CD4-positive, alpha-beta memory T cell (primary cell): ENCODE measurements around the gene MED12. TPM values are rescaled to one million over a fixed set of nuclear protein-coding genes. Genes with fewer than 3 reads are reported as not detected.

Experiments used
- CTCF ChIA-PET: fragments of 350-600 bp; sonication (Branson Sonifier 250); formaldehyde crosslinking; loops from one replicate; lab custom pipeline; 2021; ENCODE audit warnings: inconsistent platforms; ENCODE audit not compliant: partially characterized antibody; lab: Charles Lee
- POLR2A ChIA-PET: fragments of 350-600 bp; sonication (Branson Sonifier 250); formaldehyde crosslinking; loops from one replicate; lab custom pipeline; 2021; ENCODE audit not compliant: partially characterized antibody; lab: Charles Lee
- DNase-seq, 5 donors: peaks; one replicate each; pipeline versions ENCODE4 v3.0.0 to v3.0.0-alpha.2; 2020 to 2022; ENCODE audit warnings: mixed read lengths in 1 of 5
- H3K27ac ChIP-seq: one replicate; pipeline ENCODE4 v1.7.0; 2013; ENCODE audit warnings: low read depth, low read length
- H3K27me3 ChIP-seq: 2 replicates; pipeline ENCODE4 v1.7.0; 2013; ENCODE audit warnings: mild to moderate bottlenecking, low read length, moderate library complexity; ENCODE audit not compliant: insufficient read depth
- H3K36me3 ChIP-seq: 2 replicates; pipeline ENCODE4 v1.7.0; 2013; ENCODE audit warnings: mild to moderate bottlenecking, low read length, moderate library complexity; ENCODE audit not compliant: insufficient read depth
- H3K4me1 ChIP-seq: 2 replicates; pipeline ENCODE4 v1.7.0; 2013; ENCODE audit warnings: mild to moderate bottlenecking, low read length, moderate library complexity; ENCODE audit not compliant: insufficient read depth
- H3K4me3 ChIP-seq, 2 donors: one replicate each; pipeline ENCODE4 v1.7.0; 2013; ENCODE audit warnings: low read length in 2 of 2, mild to moderate bottlenecking in 1 of 2
- H3K9me3 ChIP-seq, 2 donors: one replicate each; pipeline ENCODE4 v1.7.0; 2013; ENCODE audit warnings: low read length in 2 of 2, control low read depth in 1 of 2; ENCODE audit not compliant: control insufficient read depth in 1 of 2
- H3K27ac Mint-ChIP-seq, 7 donors: one replicate each; pipeline ENCODE4 v1.8.0; 2020 to 2021; ENCODE audit warnings: mixed read lengths in 7 of 7, mild to moderate bottlenecking in 6 of 7, inconsistent platforms in 3 of 7, moderate library complexity in 3 of 7
- H3K27me3 Mint-ChIP-seq, 2 donors: one replicate each; pipeline ENCODE4 v1.8.0; 2020 to 2021; ENCODE audit warnings: mixed read lengths in 2 of 2
- H3K36me3 Mint-ChIP-seq, 2 donors: one replicate each; pipeline ENCODE4 v1.8.0; 2020 to 2021; ENCODE audit warnings: mixed read lengths in 2 of 2, inconsistent platforms in 1 of 2, mild to moderate bottlenecking in 1 of 2
- H3K4me1 Mint-ChIP-seq, 4 donors: one replicate each; pipeline ENCODE4 v1.8.0; 2020 to 2021; ENCODE audit warnings: mixed read lengths in 4 of 4, mild to moderate bottlenecking in 1 of 4
- H3K4me3 Mint-ChIP-seq, 8 donors: one replicate each; pipeline ENCODE4 v1.8.0; 2020 to 2021; ENCODE audit warnings: mixed read lengths in 8 of 8, mild to moderate bottlenecking in 7 of 8, moderate library complexity in 6 of 8, inconsistent platforms in 3 of 8
- H3K9me3 Mint-ChIP-seq, 8 donors: one replicate each; pipeline ENCODE4 v1.8.0; 2020 to 2021; ENCODE audit warnings: mixed read lengths in 8 of 8, mild to moderate bottlenecking in 5 of 8, inconsistent platforms in 3 of 8, moderate library complexity in 1 of 8
- intact Hi-C: fragments of 100-400 bp; cut with micrococcal nuclease; formaldehyde crosslinking; loops from one replicate; pipeline ENCODE4 v1.15.1; 2023
- polyA plus RNA-seq, 2 donors: library from polyadenylated mRNA; unstranded; fragments of 300-500 nt; fragmentation: Illumina TruSeq; gene quantifications; one replicate each; pipeline ENCODE4 v1.2.3, GENCODE V29; 2021
- total RNA-seq, 2 experiments: library from RNA; stranded (reverse); gene quantifications; one replicate each; pipeline ENCODE4 v1.2.3, GENCODE V29; 2021

The MED12 gene
- total and polyA plus RNA-seq, 4 experiments from 2014 or later = 3.4 to 89.9 (median 51.6) TPM

DNA sequence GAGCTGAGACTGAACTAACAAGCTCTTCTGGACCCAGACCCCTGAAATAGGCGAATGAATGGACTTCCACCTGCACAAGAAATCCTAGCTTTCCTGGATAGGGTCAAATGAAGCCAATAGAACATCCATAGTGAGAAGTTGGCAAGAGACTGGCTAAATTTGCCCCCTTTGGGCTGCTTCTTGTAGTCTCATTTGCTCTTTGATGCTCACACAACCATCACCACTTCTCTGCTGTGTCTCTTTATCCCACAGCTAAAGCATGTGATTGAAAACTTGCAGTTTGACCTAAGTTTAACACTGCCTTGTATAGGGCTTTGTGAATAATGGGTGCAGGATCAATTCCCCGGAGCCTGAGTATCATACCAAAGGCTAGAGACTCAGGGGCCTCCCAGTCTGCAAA, 64.5 kb downstream of the MED12 start:
- H3K9me3 ChIP-seq = no peaks in the 10 kb centered on the region
- peak overlapping the region in 1 of 2 donors; percentile 67 for H3K4me3 ChIP-seq
- H3K27ac ChIP-seq = peak overlapping the region; percentile 85
- peaks cover 0 to 16% of the 10 kb centered on the region in 2 donors for H3K36me3 Mint-ChIP-seq
- peak overlapping the region; percentile 94 to 99 (median 98) for H3K27ac Mint-ChIP-seq
- H3K27me3 Mint-ChIP-seq = no peaks in the 10 kb centered on the region
- DNase-seq = no peak
- POLR2A ChIA-PET = interaction anchor here (1.0 to 4.0 kb wide), 12 partner anchors 8 to 183 kb away, joined by 3 to 67 read pairs (median 12); partner anchors contain the start of genes FOXO4, IL2RG, NONO and TAF1
- peaks cover 8% of the 10 kb centered on the region for H3K4me1 ChIP-seq
- no peaks in the 10 kb centered on the region for H3K9me3 Mint-ChIP-seq
- intact Hi-C loops = loop anchor here (1.0 to 5.0 kb wide), 6 partner anchors 14 to 213 kb away; partner anchors contain the start of genes FOXO4, IL2RG, NONO and ZMYM3
- H3K4me1 Mint-ChIP-seq = peaks cover 5 to 27% (median 18%) of the 10 kb centered on the region in 4 donors
- no peaks in the 10 kb centered on the region for H3K36me3 ChIP-seq
- H3K4me3 Mint-ChIP-seq = peak overlapping the region; percentile 91 to 98 (median 94)
- no peaks in the 10 kb centered on the region for H3K27me3 ChIP-seq
- CTCF ChIA-PET = interaction anchor here (1.4 to 4.9 kb wide), 5 partner anchors 14 to 213 kb away, joined by 4 to 31 read pairs (median 7); partner anchors contain the start of genes NONO and ZMYM3

DNA sequence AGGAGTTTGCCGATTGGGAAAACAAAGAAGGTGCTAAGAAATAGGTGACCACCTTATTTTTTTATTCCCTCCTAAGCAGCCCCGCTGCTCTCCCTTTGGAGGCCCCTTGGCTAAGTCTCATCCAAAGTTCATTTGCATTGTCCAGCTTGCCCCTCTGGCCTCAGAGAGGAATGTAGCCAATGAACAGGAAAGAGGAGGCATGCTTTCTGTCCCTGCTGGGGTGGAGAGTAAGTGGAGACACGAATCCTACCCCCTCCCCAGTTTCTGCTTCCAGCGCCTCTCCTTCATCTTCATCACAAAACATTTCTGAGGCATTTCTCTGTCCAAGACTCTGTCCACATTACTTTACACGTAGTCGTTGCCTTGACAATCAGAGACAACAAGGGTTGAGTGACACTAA, 64.9 kb downstream of the MED12 start:
- POLR2A ChIA-PET = interaction anchor here (1.8 to 4.0 kb wide), 6 partner anchors 8 to 183 kb away, joined by 7 to 67 read pairs (median 32); partner anchors contain the start of genes NONO, TAF1 and ZMYM3
- no peak for DNase-seq
- Mint-ChIP-seq H3K27me3 (no peaks in the 10 kb centered on the region), H3K4me1 (peaks cover 5 to 27% (median 16%) of the 10 kb centered on the region in 4 donors), H3K4me3 (peak overlapping the region in 1 of 8 donors; percentile 94), H3K36me3 (peaks cover 0 to 16% of the 10 kb centered on the region in 2 donors), H3K27ac (peak overlapping the region in 1 of 7 donors; percentile 94), H3K9me3 (no peaks in the 10 kb centered on the region)
- Histone ChIP-seq H3K4me1 (peaks cover 8% of the 10 kb centered on the region), H3K36me3 (no peaks in the 10 kb centered on the region), H3K9me3 (no peaks in the 10 kb centered on the region), H3K27ac (no peak overlapping the region), H3K4me3 (no peak overlapping the region), H3K27me3 (no peaks in the 10 kb centered on the region)
- intact Hi-C loops = loop anchor here (2.0 to 5.0 kb wide), 2 partner anchors 13 to 71 kb away; partner anchors contain the start of gene IL2RG
- CTCF ChIA-PET = interaction anchor here (1.4 to 1.6 kb wide), 2 partner anchors 71 to 186 kb away, joined by 4 to 5 read pairs; partner anchors contain the start of gene ZMYM3

DNA sequence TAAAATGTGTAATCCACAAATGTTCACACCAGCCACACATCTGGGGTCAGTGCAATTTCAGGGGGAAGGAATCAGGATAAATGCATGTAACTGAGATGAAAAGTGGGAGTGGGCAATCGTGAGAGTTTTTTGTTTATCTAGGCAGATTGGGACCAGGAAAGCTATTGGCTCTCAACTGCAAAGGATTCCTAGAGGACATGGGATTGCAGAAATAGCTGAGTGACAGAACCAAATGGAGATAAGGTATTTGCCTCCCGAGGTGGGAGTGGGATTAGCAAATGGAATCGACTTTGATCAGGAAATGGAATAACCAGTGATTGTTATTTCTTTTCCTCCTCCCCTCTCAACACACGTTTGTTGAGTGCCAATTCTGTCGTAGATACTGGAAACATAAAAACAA, 65.7 kb downstream of the MED12 start:
- CTCF ChIA-PET = no interaction called here
- H3K9me3 Mint-ChIP-seq = no peaks in the 10 kb centered on the region
- peaks cover 0 to 12% of the 10 kb centered on the region in 2 donors for H3K36me3 Mint-ChIP-seq
- H3K4me1 ChIP-seq = peaks cover 8% of the 10 kb centered on the region
- no peaks in the 10 kb centered on the region for H3K36me3 ChIP-seq
- no peak overlapping the region for H3K4me3 ChIP-seq
- no peak overlapping the region for H3K4me3 Mint-ChIP-seq
- no peaks in the 10 kb centered on the region for H3K27me3 ChIP-seq
- H3K4me1 Mint-ChIP-seq = peaks cover 3 to 23% (median 14%) of the 10 kb centered on the region in 4 donors
- no peak overlapping the region for H3K27ac ChIP-seq
- no peaks in the 10 kb centered on the region for H3K27me3 Mint-ChIP-seq
- POLR2A ChIA-PET = interaction anchor here (1.1 to 4.0 kb wide), 4 partner anchors 13 to 182 kb away, joined by 3 to 67 read pairs (median 4); partner anchors contain the start of genes NONO and TAF1
- intact Hi-C loops = loop anchor here (5.0 kb wide), 1 partner anchor 72 kb away; the partner anchor contains the start of gene IL2RG
- no peak for DNase-seq
- peak overlapping the region in 2 of 7 donors; percentile 25 to 26 for H3K27ac Mint-ChIP-seq
- no peaks in the 10 kb centered on the region for H3K9me3 ChIP-seq

DNA sequence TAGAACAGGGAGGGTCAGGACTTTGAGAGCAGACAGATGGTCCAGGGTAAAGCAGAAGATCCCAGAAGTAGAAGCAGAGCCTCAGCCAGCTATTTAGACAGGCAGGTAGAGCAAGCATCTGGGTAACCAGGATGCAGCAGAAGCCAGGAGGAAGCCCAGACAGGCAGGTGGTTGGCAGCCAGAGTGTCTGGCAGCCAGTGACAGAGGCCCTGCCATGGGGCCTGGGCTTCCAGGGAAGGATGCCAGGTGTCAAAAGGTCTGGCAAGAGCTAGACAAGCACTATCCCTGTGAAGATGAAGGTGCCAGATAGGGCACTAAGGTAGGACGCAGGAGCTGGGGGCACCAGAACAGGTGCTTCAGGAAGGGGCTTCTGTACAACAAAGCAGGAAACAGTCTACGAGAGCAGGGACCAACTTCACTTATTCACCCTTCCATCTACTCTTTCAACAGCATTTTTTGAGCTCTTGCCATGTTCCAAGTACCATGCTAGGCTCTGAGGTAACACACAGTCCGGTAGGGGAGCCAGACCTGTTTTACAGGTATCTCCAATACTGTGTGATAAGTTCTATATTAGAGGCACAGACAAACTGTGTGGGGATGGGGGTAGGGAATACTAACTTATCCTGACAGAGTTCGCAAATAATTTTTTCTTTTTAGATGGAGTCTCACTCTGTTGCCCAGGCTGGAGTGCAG, 66.6 kb downstream of the MED12 start:
- POLR2A ChIA-PET = interaction anchor here (1.1 to 4.0 kb wide), 4 partner anchors 12 to 181 kb away, joined by 3 to 67 read pairs (median 4); partner anchors contain the start of genes NONO and TAF1
- intact Hi-C loops = loop anchor here (5.0 kb wide), 1 partner anchor 73 kb away; the partner anchor contains the start of gene IL2RG

DNA sequence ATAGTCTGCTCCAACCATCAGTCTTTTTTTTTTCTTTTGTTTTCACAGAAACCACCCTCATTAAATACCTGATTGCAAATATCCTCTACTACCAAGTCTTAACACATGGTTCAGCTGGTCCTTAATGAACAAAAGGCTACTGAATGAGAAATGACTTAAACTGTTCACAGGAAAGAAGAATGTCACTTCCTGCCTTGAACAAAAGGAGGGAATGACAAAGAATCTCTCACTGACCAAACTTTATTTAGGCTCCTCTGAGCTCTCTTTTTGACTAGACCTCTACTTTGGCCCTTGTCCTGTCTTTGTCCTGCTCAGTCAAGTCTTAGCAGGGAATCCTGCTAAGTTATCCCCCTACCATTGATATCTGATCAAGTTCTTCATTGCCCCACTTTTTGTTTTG, 72.9 kb downstream of the MED12 start:
- no peaks in the 10 kb centered on the region for H3K9me3 ChIP-seq
- H3K36me3 ChIP-seq = no peaks in the 10 kb centered on the region
- peaks cover 13% of the 10 kb centered on the region for H3K4me1 ChIP-seq
- intact Hi-C loops = no loop called here
- H3K9me3 Mint-ChIP-seq = no peaks in the 10 kb centered on the region
- H3K27me3 Mint-ChIP-seq = no peaks in the 10 kb centered on the region
- ChIA-PET POLR2A (interaction anchor here (1.0 to 1.6 kb wide), 2 partner anchors 9 to 63 kb away, joined by 3 to 7 read pairs; no protein-coding TSS in a partner anchor), CTCF (no interaction called here)
- peak overlapping the region in 6 of 7 donors; percentile 19 to 84 (median 53) for H3K27ac Mint-ChIP-seq
- H3K4me1 Mint-ChIP-seq = peaks cover 12 to 33% (median 21%) of the 10 kb centered on the region in 4 donors
- H3K27me3 ChIP-seq = no peaks in the 10 kb centered on the region
- H3K27ac ChIP-seq = no peak overlapping the region
- H3K4me3 Mint-ChIP-seq = no peak overlapping the region
- no peak overlapping the region for H3K4me3 ChIP-seq
- no peak for DNase-seq
- H3K36me3 Mint-ChIP-seq = peaks cover 6 to 15% of the 10 kb centered on the region in 2 donors

More for the DNA sequence above, 66.6 kb downstream of the MED12 start:
- H3K27ac Mint-ChIP-seq = peak overlapping the region; percentile 15 to 92 (median 72)
- Histone ChIP-seq H3K4me1 (peaks cover 8% of the 10 kb centered on the region), H3K27me3 (no peaks in the 10 kb centered on the region), H3K4me3 (no peak overlapping the region), H3K27ac (no peak overlapping the region), H3K36me3 (no peaks in the 10 kb centered on the region), H3K9me3 (no peaks in the 10 kb centered on the region)
- no peaks in the 10 kb centered on the region for H3K27me3 Mint-ChIP-seq
- H3K4me1 Mint-ChIP-seq = peaks cover 3 to 21% (median 14%) of the 10 kb centered on the region in 4 donors
- CTCF ChIA-PET = interaction anchor here (1.9 kb wide), 1 partner anchor 98 kb away, joined by 4 read pairs; the partner anchor contains the start of gene NONO
- no peaks in the 10 kb centered on the region for H3K9me3 Mint-ChIP-seq
- H3K36me3 Mint-ChIP-seq = peaks cover 0 to 12% of the 10 kb centered on the region in 2 donors
- H3K4me3 Mint-ChIP-seq = no peak overlapping the region
- no peak for DNase-seq

Other genes with a start within 250 kb of the MED12 start
- gene TEX11, start 209.9 kb upstream of the MED12 start, total RNA-seq = not detected
- not detected for gene TEX11, start 209.9 kb upstream of the MED12 start, polyA plus RNA-seq
- gene SLC7A3, start 187.5 kb upstream of the MED12 start, total RNA-seq = not detected
- gene SLC7A3, start 187.5 kb upstream of the MED12 start, polyA plus RNA-seq = not detected
- 10 to 100 TPM; 36.7 to 36.9 TPM for gene SNX12, start 50.3 kb upstream of the MED12 start, total RNA-seq
- gene SNX12, start 50.3 kb upstream of the MED12 start, polyA plus RNA-seq = 1 to 10 TPM; 3.0 to 4.2 TPM
- 10 to 100 TPM; 41.9 to 42.9 TPM for gene FOXO4, start 22.7 kb upstream of the MED12 start, total RNA-seq
- 1 to 10 TPM in 1 of 2 donors, under 1 TPM in 1; 0.45 to 2.6 TPM for gene FOXO4, start 22.7 kb upstream of the MED12 start, polyA plus RNA-seq
- gene CXorf65, start 11.9 kb upstream of the MED12 start, total RNA-seq = 10 to 100 TPM; 45.1 to 51.6 TPM
- 1 to 10 TPM; 3.1 to 7.4 TPM for gene CXorf65, start 11.9 kb upstream of the MED12 start, polyA plus RNA-seq
- gene IL2RG, start 7.0 kb upstream of the MED12 start, total RNA-seq = 100 to 1,000 TPM; 378 to 379 TPM
- gene IL2RG, start 7.0 kb upstream of the MED12 start, polyA plus RNA-seq = 1,000 to 10,000 TPM; 1,405 to 1,440 TPM
- 1 to 10 TPM; 2.2 to 2.3 TPM for gene NLGN3, start 26.2 kb downstream of the MED12 start, total RNA-seq
- gene NLGN3, start 26.2 kb downstream of the MED12 start, polyA plus RNA-seq = under 1 TPM; 0.21 to 0.25 TPM
- gene GJB1, start 104.6 kb downstream of the MED12 start, total RNA-seq = not detected
- gene GJB1, start 104.6 kb downstream of the MED12 start, polyA plus RNA-seq = not detected
- gene ZMYM3, start 135.5 kb downstream of the MED12 start, total RNA-seq = 10 to 100 TPM; 28.0 to 28.2 TPM
- gene ZMYM3, start 135.5 kb downstream of the MED12 start, polyA plus RNA-seq = 1 to 10 TPM; 5.8 to 6.0 TPM
- 100 to 1,000 TPM; 300 to 314 TPM for gene NONO, start 165.0 kb downstream of the MED12 start, total RNA-seq
- gene NONO, start 165.0 kb downstream of the MED12 start, polyA plus RNA-seq = 100 to 1,000 TPM; 163 to 182 TPM
- 1 to 10 TPM; 3.5 TPM for gene ITGB1BP2, start 183.2 kb downstream of the MED12 start, total RNA-seq
- not detected for gene ITGB1BP2, start 183.2 kb downstream of the MED12 start, polyA plus RNA-seq
- gene TAF1, start 247.8 kb downstream of the MED12 start, total RNA-seq = 10 to 100 TPM; 73.6 to 81.8 TPM
- 10 to 100 TPM in 1 of 2 donors, 1 to 10 TPM in 1; 2.5 to 11.7 TPM for gene TAF1, start 247.8 kb downstream of the MED12 start, polyA plus RNA-seq